ENCODE measurements around the gene TRDMT1. TPM values are rescaled to one million over a fixed set of nuclear protein-coding genes. Genes with fewer than 3 reads are reported as not detected.

Gene TRDMT1
- total RNA-seq, 1 donor from 2014 or later: 35.6 TPM

DNA sequence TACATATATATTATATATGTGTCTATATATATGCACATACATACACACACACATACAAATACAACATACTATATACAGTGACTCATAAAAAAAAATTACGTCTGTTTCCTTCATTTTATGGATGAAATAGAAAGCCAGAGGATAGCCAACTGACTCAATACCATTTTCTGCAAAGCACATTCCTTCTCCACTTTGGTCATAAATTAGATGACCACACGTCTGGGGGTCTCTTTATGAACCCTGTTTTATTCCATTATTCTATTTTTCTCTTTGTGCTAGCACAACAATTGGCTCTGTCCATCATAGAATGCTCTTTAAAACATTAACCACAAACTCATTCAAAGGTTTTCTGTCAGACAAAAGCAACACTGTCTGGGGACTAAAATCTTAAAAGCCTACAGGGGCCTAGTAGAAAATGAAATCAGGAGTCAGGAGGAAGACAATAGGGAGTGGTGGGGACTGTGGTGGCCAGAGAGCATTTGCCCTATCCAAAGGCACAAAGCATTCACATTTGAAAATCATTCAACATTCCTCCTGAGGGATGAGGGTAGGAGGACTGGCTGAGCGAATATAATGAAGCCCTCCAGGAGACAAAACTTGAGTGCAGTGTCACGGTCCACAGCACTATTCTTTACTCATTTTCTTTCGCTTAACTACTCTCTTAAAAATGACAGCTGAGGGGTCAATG, 76.1 kb downstream of the TRDMT1 start:
- peak overlapping the region; percentile 55 for H3K27ac Mint-ChIP-seq
- no peaks in the 10 kb centered on the region for H3K9me3 Mint-ChIP-seq
- H3K4me3 ChIP-seq: no peak overlapping the region
- H3K36me3 ChIP-seq: no peaks in the 10 kb centered on the region
- no peak overlapping the region for H3K4me2 ChIP-seq
- H3K4me3 Mint-ChIP-seq: no peak overlapping the region
- no peak for TF ChIP-seq EZH2 (IDR thresholded peaks at IDR 0.05)
- TF ChIP-seq EZH2phosphoT487 (IDR thresholded peaks at IDR 0.05): no peak
- TF ChIP-seq CTCF (IDR thresholded peaks at IDR 0.05): no peak
- H3K27ac ChIP-seq: no peak overlapping the region
- peaks cover 12% of the 10 kb centered on the region for H3K4me1 ChIP-seq
- H4K20me1 ChIP-seq (ENCODE audit: low read depth): no peaks in the 10 kb centered on the region
- H3K27me3 ChIP-seq: no peaks in the 10 kb centered on the region
- H3K9ac ChIP-seq: no peak overlapping the region
- H3K79me2 ChIP-seq (ENCODE audit: low read depth): no peaks in the 10 kb centered on the region
- H3K9me3 ChIP-seq (ENCODE audit: low read depth): no peaks in the 10 kb centered on the region
- peaks cover 34% of the 10 kb centered on the region for H3K4me1 Mint-ChIP-seq
- H2AFZ ChIP-seq (replicated peaks): no peak overlapping the region
- peaks cover 3% of the 10 kb centered on the region for H3K36me3 Mint-ChIP-seq
- H3K27me3 Mint-ChIP-seq (ENCODE audit: insufficient read depth, low read depth): peaks cover 2% of the 10 kb centered on the region
- no peak for DNase-seq (ENCODE audit: low spot score)
- H3F3A ChIP-seq (ENCODE audit: low read depth): no peaks in the 10 kb centered on the region

GRCh38 chr10:17123961-17124360, 77.5 kb downstream of the TRDMT1 start:
- no peak overlapping the region for H3K27ac Mint-ChIP-seq
- H3K27me3 Mint-ChIP-seq (ENCODE audit: insufficient read depth, low read depth): peaks cover 2% of the 10 kb centered on the region
- H3K9ac ChIP-seq: no peak overlapping the region
- H3K4me1 ChIP-seq: peaks cover 15% of the 10 kb centered on the region
- no peak overlapping the region for H3K4me3 Mint-ChIP-seq
- H3K36me3 ChIP-seq: no peaks in the 10 kb centered on the region
- H2AFZ ChIP-seq (replicated peaks): peak overlapping the region; percentile 26
- peaks cover 3% of the 10 kb centered on the region for H3K36me3 Mint-ChIP-seq
- no peak for DNase-seq (ENCODE audit: low spot score)
- no peaks in the 10 kb centered on the region for H4K20me1 ChIP-seq (ENCODE audit: low read depth)
- no peaks in the 10 kb centered on the region for H3K27me3 ChIP-seq
- no peak overlapping the region for H3K4me2 ChIP-seq
- no peak overlapping the region for H3K27ac ChIP-seq
- no peak overlapping the region for H3K4me3 ChIP-seq
- H3K4me1 Mint-ChIP-seq: peaks cover 36% of the 10 kb centered on the region
- H3K9me3 ChIP-seq (ENCODE audit: low read depth): no peaks in the 10 kb centered on the region
- H3K79me2 ChIP-seq (ENCODE audit: low read depth): no peaks in the 10 kb centered on the region
- TF ChIP-seq EZH2phosphoT487 (IDR thresholded peaks at IDR 0.05): no peak
- TF ChIP-seq EZH2 (IDR thresholded peaks at IDR 0.05): no peak
- no peak for TF ChIP-seq CTCF (IDR thresholded peaks at IDR 0.05)
- no peaks in the 10 kb centered on the region for H3F3A ChIP-seq (ENCODE audit: low read depth)
- H3K9me3 Mint-ChIP-seq: no peaks in the 10 kb centered on the region

DNA sequence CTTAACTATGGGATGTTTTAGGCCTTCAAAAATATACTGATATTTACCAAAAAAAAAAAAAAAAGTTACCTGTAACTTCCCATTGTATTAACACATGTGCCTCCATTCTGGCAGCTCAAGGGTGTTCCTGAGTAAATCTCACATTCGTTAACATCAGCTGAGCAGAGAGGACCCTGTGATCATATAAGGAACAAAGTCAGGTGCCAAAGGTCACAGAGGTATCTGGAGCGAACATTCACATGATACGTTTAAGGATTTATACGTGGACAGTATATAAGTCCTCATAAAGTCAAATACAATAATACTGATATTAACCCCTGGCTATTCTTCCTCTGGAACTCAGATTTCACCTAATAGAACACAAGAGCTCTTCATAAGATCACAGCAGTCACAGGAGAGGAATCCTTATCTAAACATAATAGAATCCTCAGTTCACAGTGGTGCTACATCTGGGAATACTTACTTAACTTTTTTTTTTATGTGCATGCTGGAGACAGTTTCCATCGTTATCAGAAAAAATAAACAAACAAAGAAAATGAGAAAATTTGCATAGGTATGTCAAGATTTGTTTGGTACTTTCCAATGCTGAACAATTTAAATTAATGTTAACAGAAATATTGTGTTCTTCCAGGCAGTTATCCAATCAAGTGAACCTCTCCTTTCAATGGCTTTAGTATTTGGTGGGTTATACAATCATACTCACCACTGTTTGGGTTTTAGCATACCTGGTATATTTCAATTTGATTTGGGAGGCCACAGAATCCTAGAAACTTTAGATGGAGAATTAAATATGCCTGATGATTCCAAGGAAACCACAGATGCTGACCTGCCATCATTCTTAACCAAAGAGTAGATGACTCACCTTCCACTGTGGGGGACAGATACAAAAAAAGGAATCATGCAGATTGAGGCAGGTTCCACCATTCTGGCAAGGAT, 78.5 kb downstream of the TRDMT1 start:
- H3K27ac Mint-ChIP-seq: peak overlapping the region; percentile 42
- peaks cover 2% of the 10 kb centered on the region for H3K27me3 Mint-ChIP-seq (ENCODE audit: insufficient read depth, low read depth)
- no peak for DNase-seq (ENCODE audit: low spot score)
- Histone ChIP-seq H3K4me3 (no peak overlapping the region), H3F3A (ENCODE audit: low read depth) (no peaks in the 10 kb centered on the region), H3K9me3 (ENCODE audit: low read depth) (no peaks in the 10 kb centered on the region), H2AFZ (replicated peaks) (no peak overlapping the region), H4K20me1 (ENCODE audit: low read depth) (no peaks in the 10 kb centered on the region), H3K36me3 (no peaks in the 10 kb centered on the region), H3K27ac (no peak overlapping the region), H3K4me1 (peaks cover 15% of the 10 kb centered on the region), H3K79me2 (ENCODE audit: low read depth) (no peaks in the 10 kb centered on the region), H3K27me3 (no peaks in the 10 kb centered on the region), H3K9ac (no peak overlapping the region), H3K4me2 (no peak overlapping the region)
- peaks cover 36% of the 10 kb centered on the region for H3K4me1 Mint-ChIP-seq
- H3K36me3 Mint-ChIP-seq: peaks cover 3% of the 10 kb centered on the region
- TF ChIP-seq EZH2phosphoT487 (IDR thresholded peaks at IDR 0.05) (no peak), CTCF (IDR thresholded peaks at IDR 0.05) (no peak), EZH2 (IDR thresholded peaks at IDR 0.05) (no peak)
- no peak overlapping the region for H3K4me3 Mint-ChIP-seq
- no peaks in the 10 kb centered on the region for H3K9me3 Mint-ChIP-seq

All from neural progenitor cell (in vitro differentiated cells).